ENCODE results near the gene ABCG8.

Gene ABCG8

GRCh38 chr2:43852196-43852730 is 13.5 kb downstream of the ABCG8 start:
- FAIRE-seq (no peak), DNase-seq (ENCODE audit: insufficient read length, low spot score) (no peak)
- no peak for TF ChIP-seq TAF1 (IDR thresholded peaks at IDR 0.05; ENCODE audit: low read depth, low read length)
- TF ChIP-seq POLR2AphosphoS5 (IDR thresholded peaks at IDR 0.05; ENCODE audit: low read depth, low read length) = no peak
- TF ChIP-seq POU2F2 (IDR thresholded peaks at IDR 0.05; ENCODE audit: low read depth, low read length) = no peak
- TF ChIP-seq PAX5 (IDR thresholded peaks at IDR 0.05; ENCODE audit: insufficient read depth, low read length, severe bottlenecking) = no peak

GRCh38 chr2:43853141-43854081 is 14.6 kb downstream of the ABCG8 start:
- FAIRE-seq (no peak), DNase-seq (ENCODE audit: insufficient read length, low spot score) (no peak)
- TF ChIP-seq POLR2A (IDR thresholded peaks at IDR 0.05; ENCODE audit: low read depth, low read length) = no peak
- no peak for TF ChIP-seq POLR2AphosphoS5 (IDR thresholded peaks at IDR 0.05; ENCODE audit: low read depth, low read length)
- TF ChIP-seq POU2F2 (IDR thresholded peaks at IDR 0.05; ENCODE audit: low read depth, low read length) = no peak
- no peak for TF ChIP-seq PAX5 (IDR thresholded peaks at IDR 0.05; ENCODE audit: insufficient read depth, low read length, severe bottlenecking)
- TF ChIP-seq TAF1 (IDR thresholded peaks at IDR 0.05; ENCODE audit: low read depth, low read length) = no peak
- TF ChIP-seq SPI1 (IDR thresholded peaks at IDR 0.05; ENCODE audit: low read depth, low read length) = no peak

- no peak for TF ChIP-seq POLR2A (IDR thresholded peaks at IDR 0.05; ENCODE audit: low read depth, low read length)
- TF ChIP-seq SPI1 (IDR thresholded peaks at IDR 0.05; ENCODE audit: low read depth, low read length) = no peak
- no peak for TF ChIP-seq PAX5 (IDR thresholded peaks at IDR 0.05; ENCODE audit: insufficient read depth, low read length, severe bottlenecking)
- no peak for TF ChIP-seq POLR2AphosphoS5 (IDR thresholded peaks at IDR 0.05; ENCODE audit: low read depth, low read length)
- no peak for TF ChIP-seq TAF1 (IDR thresholded peaks at IDR 0.05; ENCODE audit: low read depth, low read length)
- no peak for TF ChIP-seq POU2F2 (IDR thresholded peaks at IDR 0.05; ENCODE audit: low read depth, low read length)
- FAIRE-seq = no peak
- no peak for DNase-seq (ENCODE audit: insufficient read length, low spot score)
These were observed 15.9 kb downstream of the ABCG8 start for GRCh38 chr2:43854671-43855070.

- DNase-seq (ENCODE audit: insufficient read length, low spot score) (no peak), FAIRE-seq (no peak)
- no peak for TF ChIP-seq SPI1 (IDR thresholded peaks at IDR 0.05; ENCODE audit: low read depth, low read length)
These were observed 16.5 kb downstream of the ABCG8 start for GRCh38 chr2:43855292-43855691.

- FAIRE-seq = no peak
- DNase-seq (ENCODE audit: insufficient read length, low spot score) = no peak
- TF ChIP-seq TAF1 (IDR thresholded peaks at IDR 0.05; ENCODE audit: low read depth, low read length) (no peak), PAX5 (IDR thresholded peaks at IDR 0.05; ENCODE audit: insufficient read depth, low read length, severe bottlenecking) (no peak), POU2F2 (IDR thresholded peaks at IDR 0.05; ENCODE audit: low read depth, low read length) (no peak), POLR2AphosphoS5 (IDR thresholded peaks at IDR 0.05; ENCODE audit: low read depth, low read length) (no peak), SPI1 (IDR thresholded peaks at IDR 0.05; ENCODE audit: low read depth, low read length) (no peak), POLR2A (IDR thresholded peaks at IDR 0.05; ENCODE audit: low read depth, low read length) (no peak)
These were observed 33.4 kb downstream of the ABCG8 start for GRCh38 chr2:43872151-43872550.

GRCh38 chr2:43874776-43875451 is 36.1 kb downstream of the ABCG8 start:
- TF ChIP-seq POLR2A (IDR thresholded peaks at IDR 0.05; ENCODE audit: low read depth, low read length) (no peak), SPI1 (IDR thresholded peaks at IDR 0.05; ENCODE audit: low read depth, low read length) (no peak), PAX5 (IDR thresholded peaks at IDR 0.05; ENCODE audit: insufficient read depth, low read length, severe bottlenecking) (no peak), POU2F2 (IDR thresholded peaks at IDR 0.05; ENCODE audit: low read depth, low read length) (no peak), TAF1 (IDR thresholded peaks at IDR 0.05; ENCODE audit: low read depth, low read length) (no peak), POLR2AphosphoS5 (IDR thresholded peaks at IDR 0.05; ENCODE audit: low read depth, low read length) (no peak)
- no peak for FAIRE-seq
- no peak for DNase-seq (ENCODE audit: insufficient read length, low spot score)

- FAIRE-seq = peak; percentile 97
- no peak for TF ChIP-seq POU2F2 (IDR thresholded peaks at IDR 0.05; ENCODE audit: low read depth, low read length)
- no peak for TF ChIP-seq PAX5 (IDR thresholded peaks at IDR 0.05; ENCODE audit: insufficient read depth, low read length, severe bottlenecking)
- no peak for TF ChIP-seq TAF1 (IDR thresholded peaks at IDR 0.05; ENCODE audit: low read depth, low read length)
- TF ChIP-seq POLR2AphosphoS5 (IDR thresholded peaks at IDR 0.05; ENCODE audit: low read depth, low read length) = no peak
- TF ChIP-seq POLR2A (IDR thresholded peaks at IDR 0.05; ENCODE audit: low read depth, low read length) = no peak
- TF ChIP-seq SPI1 (IDR thresholded peaks at IDR 0.05; ENCODE audit: low read depth, low read length) = no peak
- peak; percentile 63 for DNase-seq (ENCODE audit: insufficient read length, low spot score)
These were observed 39.2 kb downstream of the ABCG8 start for GRCh38 chr2:43877782-43878464.

GRCh38 chr2:43879261-43879660 is 40.5 kb downstream of the ABCG8 start:
- DNase-seq (ENCODE audit: insufficient read length, low spot score) (no peak), FAIRE-seq (no peak)
- no peak for TF ChIP-seq POLR2A (IDR thresholded peaks at IDR 0.05; ENCODE audit: low read depth, low read length)
- no peak for TF ChIP-seq SPI1 (IDR thresholded peaks at IDR 0.05; ENCODE audit: low read depth, low read length)
- no peak for TF ChIP-seq TAF1 (IDR thresholded peaks at IDR 0.05; ENCODE audit: low read depth, low read length)
- TF ChIP-seq POLR2AphosphoS5 (IDR thresholded peaks at IDR 0.05; ENCODE audit: low read depth, low read length) = no peak
- no peak for TF ChIP-seq PAX5 (IDR thresholded peaks at IDR 0.05; ENCODE audit: insufficient read depth, low read length, severe bottlenecking)
- TF ChIP-seq POU2F2 (IDR thresholded peaks at IDR 0.05; ENCODE audit: low read depth, low read length) = no peak

- DNase-seq (ENCODE audit: insufficient read length, low spot score) (no peak), FAIRE-seq (no peak)
- TF ChIP-seq POU2F2 (IDR thresholded peaks at IDR 0.05; ENCODE audit: low read depth, low read length) = no peak
- no peak for TF ChIP-seq POLR2AphosphoS5 (IDR thresholded peaks at IDR 0.05; ENCODE audit: low read depth, low read length)
- TF ChIP-seq PAX5 (IDR thresholded peaks at IDR 0.05; ENCODE audit: insufficient read depth, low read length, severe bottlenecking) = no peak
- TF ChIP-seq POLR2A (IDR thresholded peaks at IDR 0.05; ENCODE audit: low read depth, low read length) = no peak
- no peak for TF ChIP-seq TAF1 (IDR thresholded peaks at IDR 0.05; ENCODE audit: low read depth, low read length)
- no peak for TF ChIP-seq SPI1 (IDR thresholded peaks at IDR 0.05; ENCODE audit: low read depth, low read length)
These were observed 41.7 kb downstream of the ABCG8 start for GRCh38 chr2:43880471-43880870.
